ENCODE results near the gene ZFP57. TPM values are rescaled to one million over a fixed set of nuclear protein-coding genes. Genes with fewer than 3 reads are reported as not detected.

The ZFP57 gene
- total RNA-seq, 6 donors from 2014 or later: 0.30 to 2.1 TPM; not detected in 4

- no peaks in the 10 kb centered on the region for H3K4me1 ChIP-seq
- ATAC-seq (ENCODE audit: low FRiP score in 2 of 2) (no peak), DNase-seq (no peak)
- no peak overlapping the region for H3K27ac ChIP-seq
- H3K36me3 ChIP-seq: no peaks in the 10 kb centered on the region
- no peak overlapping the region for H3K4me3 ChIP-seq
- 84 to 92% methylated on average over 8 of the region's 8 CpGs for WGBS, 2 donors
- H3K9me3 ChIP-seq: no peaks in the 10 kb centered on the region
- peaks cover 0 to 2% (median 0%) of the 10 kb centered on the region in 4 donors for H3K27me3 ChIP-seq
- no peak for TF ChIP-seq POLR2AphosphoS5 (IDR thresholded peaks at IDR 0.05)
- no peak for TF ChIP-seq POLR2A (IDR thresholded peaks at IDR 0.05)
- TF ChIP-seq CTCF (IDR thresholded peaks at IDR 0.05): no peak
- no peak for TF ChIP-seq EP300 (IDR thresholded peaks at IDR 0.05)
These were observed 859 bp upstream of the ZFP57 start for GRCh38 chr6:29681811-29682210.

GRCh38 chr6:29680416-29680815, 536 bp downstream of the ZFP57 start:
- Histone ChIP-seq H3K36me3 (no peaks in the 10 kb centered on the region), H3K4me3 (no peak overlapping the region), H3K27me3 (peaks cover 0 to 2% (median 0%) of the 10 kb centered on the region in 4 donors), H3K27ac (no peak overlapping the region), H3K4me1 (no peaks in the 10 kb centered on the region), H3K9me3 (no peaks in the 10 kb centered on the region)
- TF ChIP-seq CTCF (IDR thresholded peaks at IDR 0.05): no peak
- no peak for TF ChIP-seq POLR2A (IDR thresholded peaks at IDR 0.05)
- TF ChIP-seq EP300 (IDR thresholded peaks at IDR 0.05): no peak
- no peak for TF ChIP-seq POLR2AphosphoS5 (IDR thresholded peaks at IDR 0.05)
- DNase-seq: peak in 1 of 2 donors; percentile 47
- WGBS, 2 donors: 80 to 94% methylated on average over 24 of the region's 24 CpGs
- no peak for ATAC-seq (ENCODE audit: low FRiP score in 2 of 2)

GRCh38 chr6:29679962-29680361, 990 bp downstream of the ZFP57 start:
- Histone ChIP-seq H3K27me3 (peaks cover 0 to 2% (median 0%) of the 10 kb centered on the region in 4 donors), H3K27ac (no peak overlapping the region), H3K9me3 (no peaks in the 10 kb centered on the region), H3K4me1 (no peaks in the 10 kb centered on the region), H3K4me3 (no peak overlapping the region), H3K36me3 (no peaks in the 10 kb centered on the region)
- no peak for TF ChIP-seq EP300 (IDR thresholded peaks at IDR 0.05)
- TF ChIP-seq POLR2A (IDR thresholded peaks at IDR 0.05): no peak
- TF ChIP-seq CTCF (IDR thresholded peaks at IDR 0.05): no peak
- no peak for TF ChIP-seq POLR2AphosphoS5 (IDR thresholded peaks at IDR 0.05)
- ATAC-seq (ENCODE audit: low FRiP score in 2 of 2) (no peak), DNase-seq (no peak)
- 80 to 83% methylated on average over 11 to 13 of the region's 13 CpGs for WGBS, 2 donors

- DNase-seq: no peak
These were observed 2.8 kb downstream of the ZFP57 start for GRCh38 chr6:29678114-29678513.

GRCh38 chr6:29676981-29677601, 3.9 kb downstream of the ZFP57 start:
- peaks cover 0 to 2% (median 0%) of the 10 kb centered on the region in 4 donors for H3K27me3 ChIP-seq
- H3K9me3 ChIP-seq: no peaks in the 10 kb centered on the region
- ATAC-seq (ENCODE audit: low FRiP score in 2 of 2) (no peak), DNase-seq (no peak)
- no peak overlapping the region for H3K27ac ChIP-seq
- no peaks in the 10 kb centered on the region for H3K4me1 ChIP-seq
- H3K36me3 ChIP-seq: no peaks in the 10 kb centered on the region
- no peak overlapping the region for H3K4me3 ChIP-seq
- WGBS, 2 donors: 40 to 42% methylated on average over 2 of the region's 2 CpGs
- no peak for TF ChIP-seq EP300 (IDR thresholded peaks at IDR 0.05)
- TF ChIP-seq POLR2A (IDR thresholded peaks at IDR 0.05): no peak
- no peak for TF ChIP-seq CTCF (IDR thresholded peaks at IDR 0.05)
- TF ChIP-seq POLR2AphosphoS5 (IDR thresholded peaks at IDR 0.05): no peak

More at GRCh38 chr6:29678114-29678513, 2.8 kb downstream of the ZFP57 start:
- TF ChIP-seq POLR2AphosphoS5 (IDR thresholded peaks at IDR 0.05): no peak
- 92% methylated on average over 5 of the region's 5 CpGs for WGBS, 2 donors
- no peaks in the 10 kb centered on the region for H3K36me3 ChIP-seq
- H3K4me3 ChIP-seq: no peak overlapping the region
- no peaks in the 10 kb centered on the region for H3K4me1 ChIP-seq
- no peak for ATAC-seq (ENCODE audit: low FRiP score in 2 of 2)
- H3K27me3 ChIP-seq: peaks cover 0 to 2% (median 0%) of the 10 kb centered on the region in 4 donors
- no peaks in the 10 kb centered on the region for H3K9me3 ChIP-seq
- no peak overlapping the region for H3K27ac ChIP-seq
